Cerebellar nuclear complex (tissue), 1 donor: Measurements from ENCODE around the gene SGMS1.
"Not testable (repeated sequence)": the region's sequence is repeated elsewhere in the genome, so short reads cannot be mapped to it uniquely, and the experiment has no call there.

Experiments used
- DNase-seq, 2 experiments: peaks; one replicate each; lab custom pipeline; 2025; lab: John Stamatoyannopoulos, UW

Gene SGMS1

GRCh38 chr10:50373821-50374501, 249.8 kb downstream of the SGMS1 start:
- no peak for DNase-seq

DNA sequence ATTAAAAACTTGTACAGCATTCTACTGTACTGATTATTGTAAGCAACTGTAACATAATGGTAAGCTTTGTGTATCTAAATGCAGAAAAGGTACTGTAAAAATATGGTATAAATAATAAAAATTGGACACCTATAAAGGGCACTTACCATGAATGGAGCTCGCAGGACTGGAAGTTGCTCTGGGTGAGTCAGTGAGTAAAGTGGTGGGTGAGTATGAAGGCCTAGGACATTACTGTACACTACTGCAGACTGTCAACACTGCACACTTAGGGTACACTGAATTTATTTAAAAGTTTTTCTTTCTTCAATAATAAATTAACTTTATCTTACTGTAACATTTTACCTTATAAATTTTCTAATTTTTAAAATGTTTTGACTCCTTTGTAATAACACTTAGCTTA, 253.8 kb downstream of the SGMS1 start:
- no peak for DNase-seq

- no peak for DNase-seq
Observed at GRCh38 chr10:50367732-50368131, 256.0 kb downstream of the SGMS1 start.

DNA sequence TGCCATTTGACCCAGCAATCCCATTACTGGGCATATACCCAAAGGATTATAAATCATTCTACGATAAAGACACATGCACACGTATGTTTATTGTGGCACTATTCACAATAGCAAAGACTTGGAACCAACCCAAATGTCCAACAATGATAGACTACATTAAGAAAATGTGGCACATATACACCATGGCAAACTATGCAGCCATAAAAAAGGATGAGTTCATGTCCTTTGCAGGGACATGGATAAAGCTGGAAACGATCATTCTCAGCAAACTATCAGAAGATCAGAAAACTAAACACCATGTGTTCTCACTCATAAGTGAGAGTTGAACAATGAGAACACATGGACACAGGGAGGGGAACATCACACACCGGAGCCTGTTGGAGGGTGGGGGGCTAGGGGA, 257.3 kb downstream of the SGMS1 start:
- DNase-seq = not testable (repeated sequence)

DNA sequence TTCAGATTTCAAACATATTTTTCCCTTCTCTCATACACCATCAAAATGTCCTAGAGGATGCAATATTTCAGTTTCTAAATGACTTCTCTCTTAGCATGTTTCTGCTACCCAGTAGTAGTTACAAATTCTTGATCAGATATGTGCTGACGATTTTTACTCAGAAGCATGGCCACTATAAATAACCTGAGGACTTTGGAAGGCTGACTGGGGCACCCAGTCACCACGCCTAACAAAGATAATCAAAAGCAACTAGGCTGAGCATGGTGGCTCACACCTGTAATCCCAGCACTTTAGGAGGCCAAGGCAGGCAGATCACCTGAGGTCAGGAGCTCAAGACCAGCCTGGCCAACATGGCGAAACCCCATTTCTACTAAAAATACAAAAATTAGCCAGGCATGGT, 259.0 kb downstream of the SGMS1 start:
- not testable (repeated sequence) for DNase-seq

DNA sequence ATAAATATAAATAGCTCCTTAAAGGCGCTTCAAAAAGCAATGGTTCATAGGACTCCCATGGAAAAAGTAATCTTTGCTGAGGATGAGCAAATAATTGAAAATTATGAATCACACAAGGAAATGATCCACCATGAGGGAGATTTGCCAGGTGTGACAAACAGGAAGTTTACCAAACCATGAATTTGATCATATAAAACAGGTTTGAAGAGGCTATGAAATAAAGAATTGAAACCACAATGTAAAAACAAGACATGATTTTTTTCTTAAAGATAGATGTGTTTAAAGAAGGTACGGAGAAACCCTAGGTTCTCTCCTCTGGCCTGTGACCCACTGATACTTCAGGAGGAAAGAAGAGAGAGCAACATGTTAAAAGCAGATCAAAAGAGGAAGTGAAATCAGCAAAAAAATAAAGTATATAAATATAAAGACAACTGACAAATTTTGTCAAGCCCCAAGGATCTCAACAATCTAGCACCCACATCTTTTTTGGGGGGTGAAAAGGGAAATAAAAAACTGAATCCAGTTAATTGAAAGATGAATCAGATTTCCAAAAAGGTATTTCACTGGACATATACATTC, 261.1 kb downstream of the SGMS1 start:
- no peak for DNase-seq

DNA sequence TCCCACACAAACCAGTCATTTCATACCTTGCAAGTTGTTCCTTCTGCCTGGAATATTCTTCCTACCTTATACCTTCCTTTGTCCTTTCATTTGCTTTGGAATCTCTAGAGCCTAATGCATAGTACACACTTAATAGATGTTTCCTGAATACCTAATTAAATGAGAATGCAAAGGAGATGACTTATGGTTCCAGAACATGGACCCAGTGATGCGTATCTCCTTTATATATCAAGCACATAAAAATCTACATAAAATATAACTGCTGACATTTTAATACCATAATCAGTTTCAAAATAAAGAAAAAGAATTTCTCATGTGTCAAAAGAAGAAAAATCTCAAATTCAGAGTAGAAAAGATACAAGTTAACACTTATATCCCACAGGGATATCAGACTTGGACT, 261.8 kb downstream of the SGMS1 start:
- DNase-seq = no peak

DNA sequence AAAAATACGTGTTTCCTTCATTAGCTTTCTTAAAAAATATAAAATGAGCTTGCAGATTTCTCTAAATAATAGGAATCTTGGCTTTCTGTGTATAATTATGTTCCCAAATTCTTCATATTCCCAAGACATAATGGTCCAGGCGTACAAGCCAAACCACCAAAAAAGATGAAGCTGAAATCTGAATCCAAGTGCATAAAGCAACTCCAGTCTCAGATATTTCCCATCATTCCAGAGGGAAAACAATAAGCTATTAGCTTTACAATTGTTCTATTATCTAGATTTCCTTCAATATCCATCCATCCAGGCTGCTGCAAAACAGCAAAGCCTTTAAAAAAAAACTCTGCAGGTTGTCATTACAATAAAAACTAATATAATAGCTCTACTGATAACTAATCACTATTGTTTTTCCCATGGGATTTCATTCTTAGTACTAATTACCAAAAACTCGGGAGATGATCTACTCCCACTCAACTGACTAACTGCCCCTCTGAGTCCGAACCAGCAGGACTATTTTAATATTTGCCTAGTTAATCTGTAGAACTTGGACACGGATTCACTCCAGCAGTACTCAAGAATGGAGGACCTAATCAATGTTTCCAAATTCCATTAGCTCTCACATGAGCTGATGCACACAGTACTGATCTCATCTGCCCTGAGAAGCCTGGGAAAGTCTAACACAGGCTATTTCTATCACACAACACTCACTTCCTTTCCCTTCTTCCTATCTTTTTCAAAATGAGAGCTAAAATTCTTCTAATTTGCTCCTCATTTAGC, 263.5 kb downstream of the SGMS1 start:
- no peak for DNase-seq

- DNase-seq = no peak
Observed at GRCh38 chr10:50358925-50359687, 264.6 kb downstream of the SGMS1 start.

GRCh38 chr10:50358411-50358810, 265.3 kb downstream of the SGMS1 start:
- no peak for DNase-seq

- DNase-seq = not testable (repeated sequence)
Observed at GRCh38 chr10:50356481-50356832, 267.3 kb downstream of the SGMS1 start.

DNA sequence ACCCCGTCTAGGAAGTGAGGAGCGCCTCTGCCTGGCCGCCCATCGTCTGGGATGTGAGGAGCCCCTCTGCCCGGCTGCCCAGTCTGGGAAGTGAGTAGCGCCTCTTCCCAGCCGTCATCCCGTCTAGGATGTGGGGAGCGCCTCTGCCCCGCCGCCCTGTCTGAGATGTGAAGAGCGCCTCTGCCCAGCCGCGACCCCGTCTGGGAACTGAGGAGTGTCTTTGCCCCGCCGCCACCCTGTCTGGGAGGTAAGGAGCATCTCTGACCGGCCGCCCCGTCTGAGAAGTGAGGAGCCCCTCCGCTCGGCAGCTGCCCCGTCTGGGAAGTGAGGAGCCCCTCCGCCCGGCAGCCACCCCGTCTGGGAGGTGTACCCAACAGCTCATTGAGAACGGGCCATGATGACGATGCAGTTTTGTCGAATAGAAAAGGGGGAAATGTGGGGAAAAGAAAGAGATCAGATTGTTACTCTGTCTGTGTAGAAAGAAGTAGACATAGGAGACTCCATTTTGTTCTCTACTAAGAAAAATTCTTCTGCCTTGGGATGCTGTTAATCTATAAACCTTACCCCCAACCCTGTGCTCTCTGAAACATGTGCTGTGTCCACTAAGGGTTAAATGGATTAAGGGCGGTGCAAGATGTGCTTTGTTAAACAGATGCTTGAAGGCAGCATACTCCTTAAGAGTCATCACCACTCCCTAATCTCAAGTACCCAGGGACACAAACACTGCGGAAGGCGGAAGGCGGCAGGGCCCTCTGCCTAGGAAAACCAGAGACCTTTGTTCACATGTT, 267.9 kb downstream of the SGMS1 start:
- DNase-seq = not testable (repeated sequence)

GRCh38 chr10:50351483-50352146, 272.1 kb downstream of the SGMS1 start:
- no peak for DNase-seq

GRCh38 chr10:50350366-50350765, 273.4 kb downstream of the SGMS1 start:
- DNase-seq = no peak

- DNase-seq = no peak
Observed at GRCh38 chr10:50349554-50349953, 274.2 kb downstream of the SGMS1 start.

DNA sequence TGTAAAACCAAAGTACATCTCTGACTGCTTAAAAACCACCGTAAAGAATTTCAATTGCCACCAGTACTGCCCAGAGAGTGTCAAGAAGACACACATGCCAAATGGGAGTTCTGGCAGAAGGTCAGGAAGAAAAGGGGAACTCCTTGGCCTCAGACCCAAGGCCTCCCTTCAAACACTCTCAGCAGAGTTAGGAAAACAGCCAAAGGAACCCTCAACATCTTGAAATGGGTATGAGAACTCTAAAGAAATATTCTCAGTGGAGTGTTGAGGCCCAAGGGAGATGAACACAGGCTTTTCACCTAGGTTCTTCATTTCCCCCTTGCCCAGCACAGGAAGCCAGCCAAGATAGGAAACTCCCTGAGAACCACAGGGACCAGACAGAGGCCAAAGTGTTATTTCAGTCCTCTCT, 276.4 kb downstream of the SGMS1 start:
- DNase-seq = no peak

GRCh38 chr10:50346942-50347341, 276.8 kb downstream of the SGMS1 start:
- DNase-seq = no peak

DNA sequence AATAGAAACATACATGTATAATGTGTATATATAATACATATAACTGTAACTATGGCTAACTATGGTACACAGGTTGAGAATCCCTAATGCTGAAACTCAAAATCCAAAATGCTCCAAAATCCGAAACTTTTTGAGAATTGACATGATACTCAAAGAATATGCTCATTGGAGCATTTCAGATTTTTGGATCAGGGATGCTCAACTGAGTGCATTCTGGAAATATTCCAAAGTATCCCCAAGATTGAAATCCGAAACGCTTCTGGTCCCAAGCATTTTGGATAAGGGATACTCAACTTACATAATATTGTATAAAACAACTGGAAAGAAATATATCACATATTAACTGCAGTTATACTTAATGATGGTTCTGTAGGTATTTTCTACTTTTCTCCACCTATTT, 278.2 kb downstream of the SGMS1 start:
- no peak for DNase-seq

DNA sequence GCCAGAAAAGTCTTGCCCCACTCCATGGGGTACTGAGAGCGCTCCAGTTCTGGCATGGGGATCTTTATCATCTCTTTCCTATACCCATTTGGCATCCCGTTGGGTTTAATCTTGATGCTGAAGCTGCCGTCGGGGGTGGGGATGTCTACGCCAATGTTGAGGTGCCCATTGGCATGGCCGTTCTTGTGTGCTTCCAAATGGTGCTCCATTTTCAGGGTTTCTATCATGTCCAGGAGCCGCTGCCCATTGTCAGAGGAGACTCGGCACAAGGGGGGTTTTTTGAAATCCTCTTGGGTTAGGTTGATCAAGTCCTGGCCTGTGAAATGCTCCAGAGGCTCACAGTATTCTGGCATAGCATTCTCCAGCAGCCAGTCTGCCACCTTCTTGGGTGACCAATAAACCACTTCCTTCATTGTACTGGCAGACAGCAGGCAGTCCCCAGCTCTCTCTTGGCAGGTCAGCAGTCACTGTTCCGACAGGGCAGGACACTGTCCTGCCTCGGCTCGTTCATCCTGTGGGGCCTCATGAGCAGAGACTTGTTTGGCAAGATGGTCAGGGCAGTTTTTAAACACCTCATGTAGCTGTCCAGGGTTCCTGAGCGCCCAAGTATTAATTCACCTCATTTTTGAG, 279.9 kb downstream of the SGMS1 start:
- DNase-seq = no peak

- no peak for DNase-seq
Observed at GRCh38 chr10:50341987-50342386, 281.8 kb downstream of the SGMS1 start.

GRCh38 chr10:50336140-50336539, 287.6 kb downstream of the SGMS1 start:
- no peak for DNase-seq
